ENCODE data around the gene NEFH. TPM values are rescaled to one million over a fixed set of nuclear protein-coding genes. Genes with fewer than 3 reads are reported as not detected.
A peak's percentile ranks its signal among the peaks of the same experiment; 100 is the strongest.

Gene NEFH
- total RNA-seq, 2 donors from 2014 or later, result 0.33 to 0.52 TPM

DNA sequence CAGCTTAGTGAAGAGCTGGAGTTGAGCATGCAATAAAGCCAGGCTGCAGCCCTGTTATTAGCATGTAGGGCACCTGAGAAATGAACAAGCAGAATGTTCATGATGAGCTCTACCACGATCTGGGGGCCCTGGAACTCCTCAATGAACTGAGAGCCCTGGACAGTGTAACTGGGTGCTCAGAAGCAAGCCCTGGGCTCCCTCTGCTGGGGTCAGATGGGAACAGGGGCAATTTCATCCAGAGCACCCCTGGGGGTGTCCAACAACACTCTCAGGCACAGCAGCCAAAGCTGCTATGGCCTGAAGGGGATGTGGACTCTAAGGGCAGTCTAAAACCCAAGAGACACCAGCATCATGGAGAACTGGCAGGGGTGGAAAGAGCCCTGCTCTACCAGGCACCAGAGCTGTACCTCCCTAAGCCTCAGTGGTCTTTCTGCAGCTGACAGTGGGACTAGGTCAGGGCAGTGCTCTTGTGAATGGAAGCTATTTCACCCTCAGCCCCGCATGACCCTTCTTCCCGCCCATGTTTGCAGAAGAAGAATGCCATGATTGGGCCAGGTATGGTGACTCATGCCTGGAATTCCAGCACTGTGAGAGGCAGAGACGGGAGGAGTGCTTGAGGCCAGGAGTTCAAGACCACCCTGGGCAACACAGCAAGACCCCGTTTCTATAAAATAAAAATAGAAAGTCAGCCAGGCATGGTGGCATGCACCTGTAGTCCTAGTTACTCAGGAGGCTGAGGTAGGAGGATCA lies 44.6 kb downstream of the NEFH start:
- intact Hi-C loops (cut with DNase I), result loop anchor here (10.0 kb wide), 2 partner anchors 130 to 230 kb away; no protein-coding TSS in a partner anchor
- ATAC-seq, result no peak

GRCh38 chr22:29528144-29528543 lies 48.1 kb downstream of the NEFH start:
- Histone ChIP-seq H3K4me3 (no peak overlapping the region), H3K36me3 (replicated peaks in 1 of 2; ENCODE audit: insufficient read depth in 1 of 2, low read depth in 2 of 2) (peaks cover 5 to 31% of the 10 kb centered on the region in 2 donors), H3K4me1 (no peaks in the 10 kb centered on the region), H3K27ac (no peak overlapping the region), H3K9me3 (no peaks in the 10 kb centered on the region), H3K27me3 (no peaks in the 10 kb centered on the region)
- DNase-seq (no peak), ATAC-seq (no peak)
- WGBS, 2 donors, result 91 to 92% methylated on average over 4 to 7 of the region's 7 CpGs
- intact Hi-C loops (cut with DNase I), result loop anchor here (10.0 kb wide), 2 partner anchors 133 to 233 kb away; no protein-coding TSS in a partner anchor
- TF ChIP-seq, protein P1, sequence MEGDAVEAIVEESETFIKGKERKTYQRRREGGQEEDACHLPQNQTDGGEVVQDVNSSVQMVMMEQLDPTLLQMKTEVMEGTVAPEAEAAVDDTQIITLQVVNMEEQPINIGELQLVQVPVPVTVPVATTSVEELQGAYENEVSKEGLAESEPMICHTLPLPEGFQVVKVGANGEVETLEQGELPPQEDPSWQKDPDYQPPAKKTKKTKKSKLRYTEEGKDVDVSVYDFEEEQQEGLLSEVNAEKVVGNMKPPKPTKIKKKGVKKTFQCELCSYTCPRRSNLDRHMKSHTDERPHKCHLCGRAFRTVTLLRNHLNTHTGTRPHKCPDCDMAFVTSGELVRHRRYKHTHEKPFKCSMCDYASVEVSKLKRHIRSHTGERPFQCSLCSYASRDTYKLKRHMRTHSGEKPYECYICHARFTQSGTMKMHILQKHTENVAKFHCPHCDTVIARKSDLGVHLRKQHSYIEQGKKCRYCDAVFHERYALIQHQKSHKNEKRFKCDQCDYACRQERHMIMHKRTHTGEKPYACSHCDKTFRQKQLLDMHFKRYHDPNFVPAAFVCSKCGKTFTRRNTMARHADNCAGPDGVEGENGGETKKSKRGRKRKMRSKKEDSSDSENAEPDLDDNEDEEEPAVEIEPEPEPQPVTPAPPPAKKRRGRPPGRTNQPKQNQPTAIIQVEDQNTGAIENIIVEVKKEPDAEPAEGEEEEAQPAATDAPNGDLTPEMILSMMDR (IDR thresholded peaks at IDR 0.05), result no peak
- no peak for TF ChIP-seq POLR2A (IDR thresholded peaks at IDR 0.05)

More for the DNA sequence above, 44.6 kb downstream of the NEFH start:
- TF ChIP-seq POLR2A (IDR thresholded peaks at IDR 0.05), result no peak
- TF ChIP-seq, protein P1 (IDR thresholded peaks at IDR 0.05), result peak in 5 of 7 experiments; percentile 16 to 49 (median 44)
- Histone ChIP-seq H3K4me1 (no peaks in the 10 kb centered on the region), H3K9me3 (no peaks in the 10 kb centered on the region), H3K27me3 (no peaks in the 10 kb centered on the region), H3K36me3 (replicated peaks in 1 of 2; ENCODE audit: insufficient read depth in 1 of 2, low read depth in 2 of 2) (peaks cover 5 to 24% of the 10 kb centered on the region in 2 donors), H3K4me3 (no peak overlapping the region), H3K27ac (no peak overlapping the region)
- 44 to 47% methylated on average over 4 to 5 of the region's 5 CpGs for WGBS, 2 donors
- peak; percentile 25 to 43 (median 37) for DNase-seq

DNA sequence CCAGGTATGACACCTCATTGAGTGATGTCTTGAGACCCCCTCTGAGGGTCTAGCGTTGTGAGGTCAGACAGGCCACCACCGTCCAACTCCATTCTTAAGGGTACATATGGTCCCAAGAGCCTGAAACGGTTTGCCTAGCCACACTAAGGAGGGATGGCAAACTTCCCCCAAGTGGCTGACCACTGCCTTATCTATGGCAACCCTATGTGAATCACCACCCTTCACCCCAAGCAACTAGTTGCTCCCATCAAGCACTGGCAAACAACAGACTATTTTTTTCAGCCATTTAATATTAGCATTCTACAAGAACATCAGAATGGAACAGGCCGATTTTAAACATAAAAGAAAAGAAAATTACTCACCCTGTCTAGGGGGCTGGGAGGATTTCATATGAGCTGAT lies 50.7 kb downstream of the NEFH start:
- peaks cover under 1 to 29% of the 10 kb centered on the region in 2 donors for H3K36me3 ChIP-seq (replicated peaks in 1 of 2; ENCODE audit: insufficient read depth in 1 of 2, low read depth in 2 of 2)
- DNase-seq, result no peak
- no peaks in the 10 kb centered on the region for H3K4me1 ChIP-seq
- no peaks in the 10 kb centered on the region for H3K9me3 ChIP-seq
- ATAC-seq, result no peak
- intact Hi-C loops (cut with DNase I), result no loop called here
- no peak overlapping the region for H3K27ac ChIP-seq
- TF ChIP-seq, protein P1 (IDR thresholded peaks at IDR 0.05), result no peak
- TF ChIP-seq POLR2A (IDR thresholded peaks at IDR 0.05), result no peak
- H3K27me3 ChIP-seq, result no peaks in the 10 kb centered on the region
- WGBS, 2 donors, result 75 to 86% methylated on average over 4 of the region's 4 CpGs
- H3K4me3 ChIP-seq, result no peak overlapping the region

GRCh38 chr22:29531419-29531818 lies 51.4 kb downstream of the NEFH start:
- Histone ChIP-seq H3K4me3 (no peak overlapping the region), H3K9me3 (no peaks in the 10 kb centered on the region), H3K36me3 (replicated peaks in 1 of 2; ENCODE audit: insufficient read depth in 1 of 2, low read depth in 2 of 2) (peaks cover 0 to 30% of the 10 kb centered on the region in 2 donors), H3K27ac (no peak overlapping the region), H3K4me1 (no peaks in the 10 kb centered on the region), H3K27me3 (no peaks in the 10 kb centered on the region)
- ATAC-seq (no peak), DNase-seq (no peak)
- TF ChIP-seq POLR2A (IDR thresholded peaks at IDR 0.05), result no peak
- TF ChIP-seq, protein P1 (IDR thresholded peaks at IDR 0.05), result no peak
- WGBS, 2 donors, result 78 to 100% methylated on average over 1 to 3 of the region's 4 CpGs
- intact Hi-C loops (cut with DNase I), result no loop called here

Measured in body of pancreas (tissue), 4 donors.